HG03565 (cell line): ENCODE results near the gene CDK6.

Experiments used
- ATAC-seq: cut with Tn5 transposase; IDR thresholded peaks from one replicate; pipeline ENCODE4 v1.9.1; 2021; ENCODE audit warnings: mild to moderate bottlenecking, moderate library complexity; ENCODE audit not compliant: unreplicated experiment

The CDK6 gene

DNA sequence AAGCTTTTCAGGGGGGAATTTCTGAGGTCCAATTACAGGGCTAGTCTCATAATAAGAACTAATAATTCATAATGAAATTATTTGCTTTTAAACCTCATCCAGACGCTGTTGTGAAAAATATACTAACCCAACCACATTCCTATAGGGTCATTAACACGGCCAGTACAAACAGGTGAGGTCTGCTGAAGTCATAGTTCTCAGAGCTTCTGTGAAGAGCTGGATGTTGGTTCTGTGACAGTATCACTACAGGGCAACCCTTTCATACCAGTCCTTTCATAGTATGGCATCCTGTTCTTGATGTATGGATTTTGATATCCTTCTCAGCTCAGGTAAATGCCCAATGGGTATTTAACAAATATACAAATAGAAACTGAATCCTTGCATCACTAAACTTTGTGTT, 183.8 kb downstream of the CDK6 start:
- no peak for ATAC-seq

DNA sequence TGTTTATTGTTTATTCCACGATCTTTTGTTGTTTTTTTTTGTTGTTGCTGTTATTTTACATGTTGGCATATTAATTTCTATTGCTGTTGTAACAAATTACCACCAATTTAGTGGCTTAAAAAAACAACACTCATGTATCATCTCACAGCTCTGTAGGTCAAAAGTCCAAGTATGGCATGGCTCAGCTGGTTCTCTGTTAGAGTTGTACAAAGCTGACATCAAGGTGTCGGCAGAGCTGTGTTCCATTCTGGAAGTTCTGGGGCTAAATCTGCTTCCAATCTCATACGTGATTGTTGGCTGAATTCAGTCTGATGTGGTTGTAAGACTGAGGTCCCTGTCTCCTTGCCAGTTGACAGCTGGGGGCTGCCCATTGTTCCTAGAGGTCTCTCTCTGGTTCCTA, 186.0 kb downstream of the CDK6 start:
- ATAC-seq, result no peak

DNA sequence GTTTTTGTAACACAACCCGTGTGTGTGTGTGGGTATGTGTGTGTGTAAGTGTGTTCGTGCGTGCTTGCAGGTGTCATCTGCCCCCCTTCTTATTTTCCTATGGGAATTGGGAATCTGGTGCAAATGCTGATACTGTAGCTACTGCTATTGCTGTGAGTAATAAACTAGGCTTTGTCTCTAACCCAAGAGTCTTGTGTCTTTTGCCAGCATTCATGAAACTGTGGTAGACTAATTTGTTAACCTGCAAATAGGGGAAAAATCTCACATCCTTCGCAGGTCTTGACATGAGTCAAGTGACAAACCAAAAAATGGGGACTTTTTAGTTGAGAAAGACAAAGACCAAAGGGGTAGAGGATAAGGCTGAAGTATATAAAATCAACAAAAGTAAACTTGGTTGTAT, 188.3 kb downstream of the CDK6 start:
- peak; percentile 62 for ATAC-seq

DNA sequence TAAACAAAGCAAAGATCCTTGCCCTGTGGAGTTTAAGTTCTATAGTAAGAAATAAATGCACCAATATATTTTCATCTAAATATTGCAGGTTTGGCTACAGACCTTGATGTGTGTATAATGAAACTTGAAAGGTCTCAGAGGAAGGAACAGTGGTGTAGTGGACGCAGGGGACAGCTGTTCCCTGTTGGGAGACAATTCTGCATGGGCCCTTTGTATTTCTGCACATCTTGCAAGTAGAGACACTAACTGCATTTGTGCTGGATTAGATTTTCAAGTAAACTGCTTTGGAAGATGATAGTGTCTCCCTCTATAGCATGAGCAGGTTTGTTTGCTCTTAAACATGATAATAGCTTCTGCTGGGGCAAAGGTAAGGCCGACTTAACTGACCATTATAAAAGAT, 188.7 kb downstream of the CDK6 start:
- ATAC-seq, result no peak

DNA sequence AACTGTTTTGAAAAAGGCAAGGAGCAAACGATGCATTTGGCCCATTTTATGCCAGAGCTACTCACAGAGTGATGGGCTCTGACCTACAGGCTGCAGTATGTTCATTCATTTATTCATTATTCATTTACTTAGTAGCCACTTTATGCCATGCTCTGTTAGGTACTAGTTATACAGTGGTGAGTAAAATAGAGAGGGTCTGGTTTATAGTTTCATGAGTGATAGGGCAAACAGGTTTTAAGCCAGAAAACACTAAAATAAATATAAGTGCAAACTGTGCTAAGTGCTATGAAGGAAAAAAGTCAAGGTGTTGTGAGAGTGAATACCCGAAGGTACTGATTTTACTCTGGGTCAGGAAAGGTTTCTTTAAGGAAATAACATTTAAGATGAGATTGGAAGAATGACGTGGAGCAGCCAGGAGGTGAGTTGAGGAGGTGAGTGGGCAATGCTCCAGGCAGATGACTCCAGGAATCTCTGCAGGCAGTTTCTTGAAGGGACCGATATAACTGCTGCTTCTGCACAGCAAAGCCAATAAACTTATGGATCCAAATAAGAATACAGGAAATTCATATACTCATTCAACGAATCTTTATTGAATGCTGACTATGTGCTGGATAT, 189.3 kb downstream of the CDK6 start:
- ATAC-seq, result peak; percentile 27

DNA sequence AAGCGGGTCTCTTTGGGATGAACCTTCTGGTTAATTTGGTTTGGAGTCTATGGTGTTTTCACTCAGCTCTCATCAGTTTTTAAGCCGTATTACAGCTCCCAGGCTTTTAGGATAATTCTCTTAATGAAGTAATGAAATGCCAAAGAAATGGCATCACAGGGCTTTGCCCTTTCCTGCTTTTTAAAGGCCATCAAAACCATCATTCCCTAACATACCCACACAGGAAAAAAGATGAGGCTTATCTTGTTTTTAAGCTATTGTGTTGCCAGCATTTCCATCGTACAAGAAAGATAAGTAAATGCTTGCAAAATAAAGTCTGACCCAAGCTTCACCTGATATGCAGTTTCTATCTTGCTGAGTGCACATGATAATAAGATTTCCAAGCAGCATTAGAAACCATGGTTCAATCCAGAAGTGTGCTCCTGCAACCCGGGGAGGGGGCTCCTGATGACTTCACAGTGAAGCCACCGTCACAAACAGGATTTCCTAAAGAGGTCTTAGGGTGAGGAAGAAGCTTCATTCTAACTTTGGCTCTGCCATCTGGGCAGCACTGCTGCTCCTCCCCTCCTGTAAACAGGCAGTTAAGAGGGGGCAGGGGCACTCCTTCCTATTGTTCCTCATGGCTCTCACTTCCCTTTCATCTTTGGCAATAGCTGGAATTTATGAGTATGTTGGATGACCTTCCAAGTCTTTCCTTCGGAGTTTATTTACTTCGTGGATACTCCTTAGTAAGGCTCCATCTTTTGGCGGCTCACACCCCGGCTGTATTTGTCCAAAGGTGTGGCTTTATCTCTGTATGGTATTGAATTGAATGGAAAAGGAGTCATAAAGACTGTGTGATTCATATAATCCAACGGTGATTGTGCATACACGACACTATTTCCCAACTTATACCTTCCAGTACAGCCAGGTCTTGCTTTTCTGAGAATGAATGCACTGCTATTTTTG, 191.0 kb downstream of the CDK6 start:
- no peak for ATAC-seq

DNA sequence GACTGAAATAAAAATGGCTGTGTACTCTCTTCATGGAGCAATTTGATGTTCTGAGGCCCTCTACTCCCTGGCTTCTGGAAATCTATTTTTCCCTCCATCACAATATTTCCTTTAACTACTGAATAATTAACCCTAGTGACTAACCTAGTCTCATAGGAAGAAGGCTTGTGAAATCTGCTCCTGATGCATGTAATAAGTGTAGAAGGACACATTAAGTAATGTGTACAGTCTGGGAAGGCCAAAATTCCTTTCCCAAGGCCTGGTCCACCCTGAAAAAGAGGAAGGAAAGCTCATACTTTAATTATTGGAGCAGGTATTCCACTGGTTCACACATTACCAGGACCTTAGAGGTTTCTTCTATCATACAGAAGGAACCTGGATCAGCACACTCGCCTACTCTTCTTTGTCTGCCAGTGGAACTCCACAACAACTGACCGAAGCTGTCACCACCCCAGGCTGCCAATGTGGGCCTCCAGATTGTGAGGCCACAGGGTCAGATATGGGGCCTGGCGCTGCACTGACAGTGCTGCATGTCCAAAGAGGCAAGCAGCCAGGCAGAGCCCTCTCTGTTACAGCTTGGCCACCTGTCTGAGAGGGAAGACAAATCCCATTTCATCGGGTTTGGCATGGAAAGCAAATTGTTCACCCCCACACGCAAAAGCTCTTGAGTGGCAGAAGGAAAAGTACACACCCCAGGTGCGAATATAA, 191.8 kb downstream of the CDK6 start:
- ATAC-seq, result no peak

DNA sequence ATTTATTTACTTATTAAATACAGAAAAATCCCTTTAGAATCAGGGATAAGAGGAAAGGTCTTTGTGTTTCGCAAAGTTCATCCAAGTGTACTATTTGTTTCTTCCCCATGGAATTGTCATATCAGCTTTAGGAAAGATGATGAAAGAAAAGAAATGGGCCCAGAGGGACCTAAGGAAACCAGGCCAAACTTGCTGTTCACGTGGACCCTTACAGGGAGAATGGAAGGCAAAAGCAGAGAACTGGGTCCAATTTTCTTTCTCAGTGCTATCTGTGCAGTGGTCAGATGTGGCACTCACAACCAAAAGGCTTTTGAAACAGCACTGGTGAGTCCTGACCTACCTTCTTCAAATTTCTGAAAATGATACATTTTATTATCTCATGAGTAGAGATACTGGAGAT, 192.6 kb downstream of the CDK6 start:
- ATAC-seq, result no peak

DNA sequence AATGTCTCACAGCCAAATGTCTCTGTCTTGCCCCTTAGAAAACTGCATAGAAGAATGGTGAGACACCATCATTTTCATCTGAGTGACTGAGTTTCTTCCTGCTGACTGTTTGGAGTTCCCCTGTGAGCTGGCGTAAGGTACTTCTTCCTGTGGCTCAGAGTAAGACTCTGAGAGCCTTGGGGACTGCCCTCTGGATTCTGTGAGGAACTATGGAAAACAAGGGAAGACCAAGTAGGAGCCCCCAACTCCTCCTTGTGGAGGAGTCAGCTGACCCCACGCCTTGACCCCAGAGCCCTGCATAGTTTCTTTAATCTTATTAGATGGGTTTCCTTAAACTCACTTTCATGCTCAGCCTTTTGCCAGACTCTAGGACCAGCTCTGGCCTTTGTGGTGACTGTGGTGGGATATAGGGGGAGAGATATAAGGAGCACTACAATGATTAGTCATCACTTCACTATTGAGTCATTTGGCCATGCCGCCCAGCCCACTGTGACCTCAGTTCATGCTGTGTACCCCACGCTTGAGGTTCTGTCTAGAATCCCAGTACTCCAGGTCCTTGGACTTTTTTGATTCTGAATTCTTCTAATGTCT, 194.4 kb downstream of the CDK6 start:
- ATAC-seq, result peak; percentile 73

DNA sequence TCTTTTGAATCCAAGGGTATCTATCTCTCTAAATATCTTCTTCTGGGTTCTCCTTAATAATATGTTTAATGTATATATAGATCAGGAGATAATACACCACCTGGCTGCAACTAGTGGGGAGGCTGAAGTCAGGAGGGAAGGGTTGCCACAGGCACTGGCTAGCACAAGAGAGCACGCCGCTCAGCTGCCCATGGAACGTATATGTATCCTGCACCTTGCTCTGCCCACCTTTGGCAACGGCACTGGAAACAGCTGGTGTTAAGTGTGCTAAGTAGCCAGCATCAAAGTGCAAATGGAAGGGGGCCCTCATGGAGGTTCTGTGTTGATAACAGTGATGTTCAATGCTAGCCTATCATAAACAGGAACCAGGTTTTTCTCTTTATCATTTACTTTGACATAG, 196.4 kb downstream of the CDK6 start:
- ATAC-seq, result no peak

DNA sequence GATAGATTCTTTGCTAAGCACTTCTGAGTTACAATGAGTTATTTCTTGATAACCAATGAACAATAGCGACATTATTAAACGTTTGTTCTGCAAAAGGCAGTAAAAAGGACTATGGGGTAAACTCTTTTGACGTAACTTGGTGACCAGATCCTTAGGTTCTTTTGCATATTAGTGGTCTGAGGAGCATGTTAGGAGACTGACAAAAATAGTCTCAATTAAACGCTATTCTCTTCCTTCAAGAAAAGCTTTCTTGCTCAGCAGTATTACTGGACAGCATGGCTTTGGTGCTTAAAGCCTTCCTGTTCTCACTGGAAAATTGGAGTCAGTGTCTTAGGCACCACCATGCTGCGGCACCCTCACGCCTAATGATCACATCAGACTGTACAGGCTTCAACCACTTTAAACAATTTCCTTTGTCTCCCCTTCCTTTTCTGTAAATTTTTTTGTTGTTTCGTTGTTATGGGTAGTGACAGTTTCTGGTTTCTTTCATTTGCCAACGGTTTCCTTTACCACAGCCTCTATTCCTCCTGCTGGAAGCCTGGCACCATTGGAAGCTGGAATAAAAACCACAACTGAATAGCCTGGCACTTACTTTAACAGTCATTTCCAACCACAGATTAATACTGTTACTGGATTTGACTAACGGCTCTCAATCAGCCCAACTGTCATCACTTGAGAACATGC, 197.0 kb downstream of the CDK6 start:
- no peak for ATAC-seq

DNA sequence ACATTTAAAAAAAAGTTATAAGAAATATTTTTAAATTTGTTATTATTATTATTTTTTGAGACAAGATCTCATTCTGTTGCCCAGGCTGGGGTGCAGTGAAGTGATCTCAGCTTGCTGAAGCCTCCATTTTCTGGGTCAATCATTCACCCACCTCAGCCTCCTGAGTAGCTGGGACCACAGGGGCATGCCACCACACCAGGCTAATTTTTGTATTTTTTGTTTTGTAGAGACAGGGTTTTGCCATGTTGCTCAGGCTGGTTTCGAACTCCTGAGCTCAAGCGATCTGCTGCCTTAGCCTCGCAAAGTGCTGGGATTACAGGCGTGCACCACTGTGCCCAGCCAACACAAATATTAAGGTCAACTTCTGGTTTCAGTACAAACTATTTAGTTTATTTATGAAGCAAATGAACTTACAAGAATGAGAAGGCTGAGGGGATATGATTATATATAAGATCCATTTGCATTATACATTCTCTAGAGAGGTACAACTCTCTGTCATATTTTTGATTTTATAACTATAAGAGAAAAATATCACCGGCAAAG, 200.3 kb downstream of the CDK6 start:
- ATAC-seq, result no peak

DNA sequence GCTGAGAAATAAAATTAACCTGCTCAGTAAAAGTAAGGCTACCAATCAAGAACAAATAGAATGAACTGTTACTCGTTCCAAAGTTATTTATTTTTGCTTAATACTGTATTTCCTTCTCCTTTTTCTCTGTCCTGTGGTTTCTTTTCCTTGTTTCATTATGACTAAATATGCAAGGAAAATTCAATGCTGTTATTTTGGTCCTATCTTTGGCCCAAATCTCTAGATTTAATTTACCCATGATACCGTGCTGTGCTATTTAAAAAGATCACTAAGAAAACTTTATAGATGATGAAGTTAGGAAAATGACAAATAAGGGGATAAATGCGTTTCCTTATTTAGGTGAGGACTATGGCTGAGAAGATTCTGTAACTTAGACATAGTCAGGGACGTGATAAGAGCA, 200.8 kb downstream of the CDK6 start:
- ATAC-seq, result no peak

DNA sequence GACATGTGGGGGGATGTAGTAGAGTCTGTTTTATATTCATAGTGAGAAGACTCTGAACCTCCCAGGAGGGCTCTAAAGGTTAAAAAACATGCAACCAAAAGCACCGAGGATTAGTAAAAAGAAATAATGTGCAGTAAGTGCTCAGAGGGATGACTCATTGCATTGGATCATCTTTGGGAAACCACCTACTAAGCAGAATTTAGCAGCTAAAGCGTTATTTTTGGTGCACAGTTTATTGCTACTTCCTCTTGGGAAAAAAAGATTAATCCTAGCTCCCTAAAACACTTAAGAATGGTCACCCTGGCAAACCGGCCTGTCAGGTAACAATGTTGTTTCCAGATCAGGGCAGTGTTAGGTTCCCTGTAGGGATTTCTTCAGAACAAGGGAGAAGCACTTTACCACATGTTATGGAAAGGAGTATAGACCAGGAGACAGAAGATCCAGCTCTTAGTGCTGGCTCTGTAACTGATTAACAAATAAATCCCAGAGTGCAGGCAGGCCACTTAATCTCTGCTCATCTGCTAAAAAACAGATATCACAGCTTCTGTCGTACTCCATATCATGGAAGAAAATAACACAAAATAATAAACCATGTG, 201.4 kb downstream of the CDK6 start:
- ATAC-seq, result peak; percentile 29

DNA sequence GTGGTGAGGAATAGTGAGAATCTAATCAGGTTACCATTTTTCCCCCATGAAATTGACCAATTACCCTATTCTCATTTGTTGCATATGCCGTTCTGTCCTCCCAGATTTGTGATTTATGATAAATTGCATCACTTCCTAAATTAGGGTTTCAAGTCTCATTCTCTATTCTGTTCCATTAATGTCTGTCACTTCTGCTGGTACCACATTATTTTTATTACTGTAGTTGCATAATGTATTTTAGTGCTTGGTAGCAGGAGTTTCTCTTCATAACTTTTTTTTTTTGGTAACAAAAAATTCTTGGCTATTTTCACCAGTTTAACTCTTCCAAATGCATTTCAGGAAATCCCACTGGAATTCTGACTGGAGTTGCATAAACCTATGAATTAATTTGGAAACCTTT, 202.2 kb downstream of the CDK6 start:
- no peak for ATAC-seq

DNA sequence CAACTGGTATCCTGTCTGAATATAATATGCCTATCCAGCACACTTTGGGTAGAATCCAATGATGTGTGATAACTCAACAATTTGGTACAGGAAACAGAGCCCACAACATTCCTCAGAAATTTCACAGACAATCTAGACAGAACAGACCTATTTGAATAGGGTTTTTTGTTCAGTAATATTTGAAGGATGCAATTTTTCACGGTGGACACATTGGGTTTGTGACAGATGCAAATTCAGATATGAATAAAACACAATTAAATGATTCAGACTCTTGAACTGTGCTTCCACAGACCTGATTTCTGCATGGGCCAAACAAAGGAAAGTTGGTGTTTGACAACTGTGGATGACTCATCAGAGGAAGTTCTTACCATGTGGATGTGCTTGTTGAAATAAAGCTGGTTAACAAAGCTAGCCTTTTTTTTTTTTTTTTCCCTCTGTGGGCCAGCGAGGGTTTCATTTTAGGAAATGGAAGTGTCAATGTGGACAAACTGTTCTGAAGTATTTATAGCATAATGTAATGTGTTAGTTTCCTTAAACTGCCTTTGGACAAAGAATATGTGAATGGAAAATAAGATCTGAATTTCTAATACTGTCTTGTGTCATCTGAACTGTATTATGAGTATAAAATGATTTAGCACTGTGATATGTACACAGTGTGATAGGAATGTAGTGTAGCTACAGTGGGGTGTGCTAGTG, 203.0 kb downstream of the CDK6 start:
- ATAC-seq, result no peak

DNA sequence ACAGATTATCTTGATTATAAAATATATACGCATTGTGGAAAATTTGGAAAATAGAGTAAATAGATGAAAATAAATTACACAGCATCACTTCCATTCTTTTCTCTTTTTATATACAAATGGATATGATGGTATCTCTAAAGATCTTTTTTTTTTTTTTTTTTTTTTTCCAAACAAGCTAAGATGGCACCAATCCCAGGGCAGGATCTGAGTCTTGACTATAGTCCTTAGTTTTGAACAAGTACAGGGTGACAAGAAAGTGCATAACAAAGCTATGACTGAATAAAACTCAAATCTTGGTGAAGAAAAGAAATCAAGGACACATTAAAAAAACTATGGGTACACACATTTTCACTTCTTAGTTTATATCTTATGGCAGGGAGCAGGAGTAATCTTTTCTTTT, 203.6 kb downstream of the CDK6 start:
- no peak for ATAC-seq

DNA sequence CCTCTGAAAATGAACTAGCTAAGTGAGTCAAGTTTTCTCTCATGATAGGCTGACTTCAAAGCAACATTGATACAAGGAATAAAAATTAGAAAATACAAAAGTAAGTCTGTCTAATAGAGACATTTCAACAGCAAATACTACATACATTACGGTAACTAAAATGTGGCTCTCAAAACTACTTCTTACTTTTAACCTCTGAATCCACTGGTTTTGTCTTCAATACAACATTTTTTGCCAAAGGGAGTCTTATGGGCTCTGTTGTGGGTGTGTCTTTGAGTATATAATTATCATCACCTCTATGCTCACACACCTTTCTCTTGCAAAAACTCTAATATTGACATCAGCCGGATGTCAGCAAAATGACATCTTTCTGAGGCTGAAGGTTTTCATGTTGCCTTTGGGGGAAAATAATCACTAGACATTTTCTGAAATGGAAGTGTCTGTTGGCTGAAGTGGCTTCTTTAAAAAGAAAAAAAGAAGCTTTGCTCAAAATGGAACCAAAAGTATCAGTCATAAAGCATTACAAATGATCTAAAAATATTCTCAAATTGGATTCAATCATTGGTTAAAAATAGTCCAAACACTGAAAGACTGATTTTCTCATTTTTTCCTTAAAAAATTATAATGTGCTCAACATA, 204.4 kb downstream of the CDK6 start:
- ATAC-seq, result peak; percentile 21
